Fibroblast of lung (primary cell): ENCODE data around the gene TCHP. TPM values are rescaled to one million over a fixed set of nuclear protein-coding genes. Genes with fewer than 3 reads are reported as not detected.

Experiments
- DNase-seq, 2 donors: peaks; one replicate each; pipeline versions ENCODE4 v3.0.0 to v3.0.0-alpha.2; 2010; ENCODE audit warnings: low read depth in 2 of 2
- H2AFZ ChIP-seq: 2 replicates; pipeline ENCODE4 v1.5.1; 2012; ENCODE audit warnings: low read length, control low read depth, inconsistent platforms
- H3K27ac ChIP-seq: 2 replicates; pipeline ENCODE4 v1.5.1; 2011; ENCODE audit warnings: low read length, control low read depth; ENCODE audit not compliant: insufficient read depth
- H3K27me3 ChIP-seq: 2 replicates; pipeline ENCODE4 v1.5.1; 2011; ENCODE audit warnings: mild to moderate bottlenecking, low read length; ENCODE audit not compliant: control insufficient read depth, insufficient read depth
- H3K36me3 ChIP-seq: 2 replicates; pipeline ENCODE4 v1.5.1; 2011; ENCODE audit warnings: low read length; ENCODE audit not compliant: control insufficient read depth, insufficient read depth
- H3K4me1 ChIP-seq: 2 replicates; pipeline ENCODE4 v1.5.1; 2011; ENCODE audit warnings: low read length; ENCODE audit not compliant: control insufficient read depth, insufficient read depth; ENCODE audit errors: extremely low read depth
- H3K4me2 ChIP-seq: 2 replicates; pipeline ENCODE4 v1.5.1; 2011; ENCODE audit warnings: low read length, control low read depth; ENCODE audit not compliant: insufficient read depth; ENCODE audit errors: extremely low read depth
- H3K4me3 ChIP-seq, 4 experiments: fragments of 200-600 bp in 1 of 4; sonication (generic) in 1 of 4; replicated peaks in 1 of 4; 2 replicates each; pipeline ENCODE4 v1.5.1; 2011 to 2016; ENCODE audit warnings: low read length in 4 of 4, low read depth in 3 of 4, mild to moderate bottlenecking in 3 of 4, control low read depth in 2 of 4, inconsistent platforms in 1 of 4, mixed read lengths in 1 of 4; ENCODE audit not compliant: insufficient read depth in 1 of 4; ENCODE audit errors: control extremely low read depth in 1 of 4
- H3K79me2 ChIP-seq: 2 replicates; pipeline ENCODE4 v1.5.1; 2012; ENCODE audit warnings: mild to moderate bottlenecking, low read length, inconsistent platforms; ENCODE audit not compliant: control insufficient read depth, insufficient read depth
- H3K9ac ChIP-seq: 2 replicates; pipeline ENCODE4 v1.5.1; 2011; ENCODE audit warnings: mild to moderate bottlenecking, low read length, control low read depth; ENCODE audit not compliant: insufficient read depth
- H3K9me3 ChIP-seq: 2 replicates; pipeline ENCODE4 v1.5.1; 2012; ENCODE audit warnings: low read depth, low read length; ENCODE audit not compliant: control insufficient read depth, insufficient read depth
- H4K20me1 ChIP-seq: 2 replicates; pipeline ENCODE4 v1.5.1; 2011; ENCODE audit warnings: low read length; ENCODE audit not compliant: control insufficient read depth, insufficient read depth; ENCODE audit errors: extremely low read depth
- CTCF ChIP-seq, 2 donors: IDR thresholded peaks in 1 of 2; conservative IDR thresholded peaks in 1 of 2; 1 replicate in 1 of 2; 2 replicates in 1 of 2; pipeline ENCODE4 v1.5.1; 2011 to 2012; ENCODE audit warnings: low read length in 2 of 2, control low read depth in 1 of 2, inconsistent platforms in 1 of 2, low read depth in 1 of 2, mild to moderate bottlenecking in 1 of 2
- EZH2 ChIP-seq: IDR thresholded peaks from 2 replicates; pipeline ENCODE4 v1.5.1; 2012; ENCODE audit warnings: low read length, control low read depth, mild to moderate bottlenecking; ENCODE audit errors: missing control alignments
- polyA plus RNA-seq, 2 donors: library from polyadenylated mRNA; depleted of rRNA in 1 of 2; stranded (reverse) in 1 of 2; unstranded in 1 of 2; fragments of >200 nt; gene quantifications; 2 replicates each; pipeline ENCODE4 v1.2.1, GENCODE V29; 2011 to 2012; ENCODE audit warnings: missing spikeins in 1 of 2
- total RNA-seq: library from RNA; depleted of rRNA; stranded (reverse); fragments of >200 nt; gene quantifications from 2 replicates; pipeline ENCODE4 v1.2.1, GENCODE V29; 2014

TCHP gene
- total and polyA plus RNA-seq, 2 donors (not counting 1 experiment from before 2014, with no cell fraction given) = 9.4 to 10.3 TPM

- DNase-seq = peak in 1 of 2 donors; percentile 34
- Histone ChIP-seq H3K79me2 (no peaks in the 10 kb centered on the region), H4K20me1 (no peaks in the 10 kb centered on the region), H3K4me1 (no peaks in the 10 kb centered on the region), H3K27ac (no peak overlapping the region), H3K36me3 (peaks cover 22% of the 10 kb centered on the region), H3K9ac (no peak overlapping the region), H3K4me3 (no peak overlapping the region), H3K4me2 (no peak overlapping the region), H3K27me3 (no peaks in the 10 kb centered on the region), H3K9me3 (no peaks in the 10 kb centered on the region), H2AFZ (no peak overlapping the region)
- TF ChIP-seq EZH2 = no peak
- TF ChIP-seq CTCF (conservative IDR thresholded peaks at IDR 0.05 in 1 of 2, IDR thresholded peaks at IDR 0.05 in 1 of 2; ENCODE audit: low read depth in 1 of 2, low read length in 2 of 2) = no peak
These were observed 30.1 kb downstream of the TCHP start for GRCh38 chr12:109930028-109930800.

- Histone ChIP-seq H3K4me1 (no peaks in the 10 kb centered on the region), H3K9ac (no peak overlapping the region), H3K27ac (no peak overlapping the region), H3K4me2 (no peak overlapping the region), H3K4me3 (no peak overlapping the region), H3K79me2 (no peaks in the 10 kb centered on the region), H4K20me1 (no peaks in the 10 kb centered on the region), H3K9me3 (no peaks in the 10 kb centered on the region), H3K36me3 (peaks cover 22% of the 10 kb centered on the region), H3K27me3 (no peaks in the 10 kb centered on the region), H2AFZ (no peak overlapping the region)
- TF ChIP-seq EZH2 (no peak), CTCF (conservative IDR thresholded peaks at IDR 0.05 in 1 of 2, IDR thresholded peaks at IDR 0.05 in 1 of 2; ENCODE audit: low read depth in 1 of 2, low read length in 2 of 2) (no peak)
- DNase-seq = no peak
These were observed 31.1 kb downstream of the TCHP start for GRCh38 chr12:109931143-109931542.

GRCh38 chr12:109932878-109933503 lies 32.9 kb downstream of the TCHP start:
- TF ChIP-seq EZH2 (no peak), CTCF (conservative IDR thresholded peaks at IDR 0.05 in 1 of 2, IDR thresholded peaks at IDR 0.05 in 1 of 2; ENCODE audit: low read depth in 1 of 2, low read length in 2 of 2) (no peak)
- Histone ChIP-seq H4K20me1 (no peaks in the 10 kb centered on the region), H3K9me3 (no peaks in the 10 kb centered on the region), H2AFZ (no peak overlapping the region), H3K4me3 (no peak overlapping the region), H3K36me3 (peaks cover 18% of the 10 kb centered on the region), H3K4me1 (no peaks in the 10 kb centered on the region), H3K4me2 (no peak overlapping the region), H3K27ac (peak overlapping the region; percentile 37), H3K9ac (no peak overlapping the region), H3K79me2 (no peaks in the 10 kb centered on the region), H3K27me3 (no peaks in the 10 kb centered on the region)
- peak in 1 of 2 donors; percentile 72 for DNase-seq
